HepG2 (cell line): Measurements from ENCODE around the gene TM4SF20. TPM values are rescaled to one million over a fixed set of nuclear protein-coding genes. Genes with fewer than 3 reads are reported as not detected.

Source experiments
- ATAC-seq: fragments of 200-7000 bp; cut with Tn5 transposase; 3 replicates; pipeline ENCODE4 v1.9.1; 2020; ENCODE audit warnings: mild to moderate bottlenecking, moderate library complexity
- BruUV-seq: library from RNA; stranded (reverse); fragments of 400-500 nt; replicated peaks from 2 replicates; lab custom pipeline; 2021; lab: Mats Ljungman, UMichigan
- CTCF ChIA-PET: fragments of 300-600 bp; formaldehyde crosslinking; extraction: SDS; loops from one replicate; lab custom pipeline; 2021; ENCODE audit warnings: low total read pairs, inconsistent platforms, low intra/inter-chr PET ratio; lab: Yijun Ruan, JAX
- POLR2A ChIA-PET: fragments of 350-600 bp; sonication (Branson Sonifier 250); formaldehyde crosslinking; loops from one replicate; lab custom pipeline; 2020; ENCODE audit warnings: antibody characterized with exemption, inconsistent platforms; lab: Yijun Ruan, JAX
- DNase-seq: peaks from one replicate; pipeline ENCODE4 v3.0.0-alpha.2; 2015; ENCODE audit warnings: low spot score
- FAIRE-seq: peaks from 3 replicates; lab custom pipeline; 2011; peaks lifted over from hg19 to GRCh38; lab: Jason Lieb, UNC
- H2AFZ ChIP-seq: one replicate; pipeline ENCODE4 v1.6.1; 2011; ENCODE audit warnings: low read length, inconsistent platforms
- H3K27ac ChIP-seq: fragments of 300-600 bp; 3 replicates; pipeline ENCODE4 v1.8.0; 2011; ENCODE audit warnings: mixed run types, mild to moderate bottlenecking, mixed read lengths, low read length, inconsistent platforms; ENCODE audit not compliant: insufficient read depth; ENCODE audit errors: extremely low read length
- H3K27me3 ChIP-seq, 2 experiments: fragments of 200-600 bp in 1 of 2; 2 replicates in 1 of 2; 3 replicates in 1 of 2; pipeline versions ENCODE4 v1.6.0 to v1.8.0; 2011; ENCODE audit warnings: low read length in 2 of 2, mild to moderate bottlenecking in 2 of 2, moderate library complexity in 2 of 2, inconsistent platforms in 1 of 2; ENCODE audit not compliant: insufficient read depth in 2 of 2, control insufficient read depth in 1 of 2
- H3K36me3 ChIP-seq, 2 experiments: fragments of 200-600 bp in 1 of 2; replicated peaks in 1 of 2; 2 replicates in 1 of 2; 3 replicates in 1 of 2; pipeline versions ENCODE4 v1.5.1 to v1.8.0; 2011; ENCODE audit warnings: low read length in 2 of 2, inconsistent platforms in 1 of 2; ENCODE audit not compliant: insufficient read depth in 2 of 2, control insufficient read depth in 1 of 2
- H3K4me1 ChIP-seq: 2 replicates; pipeline ENCODE4 v1.5.1; 2012; ENCODE audit warnings: low read length, inconsistent platforms; ENCODE audit not compliant: insufficient read depth
- H3K4me2 ChIP-seq: 2 replicates; pipeline ENCODE4 v1.6.0; 2011; ENCODE audit warnings: low read depth, low read length, inconsistent platforms
- H3K4me3 ChIP-seq, 3 experiments: fragments of 200-600 bp in 1 of 3; sonication (generic), shearing (Covaris generic) in 1 of 3; replicated peaks in 1 of 3; 2 replicates each; pipeline ENCODE4 v1.5.1; 2011 to 2016; ENCODE audit warnings: low read length in 3 of 3, inconsistent platforms in 2 of 3, low read depth in 2 of 3, mild to moderate bottlenecking in 2 of 3, control low read depth in 1 of 3, mixed read lengths in 1 of 3; ENCODE audit not compliant: insufficient read depth in 1 of 3
- H3K79me2 ChIP-seq: one replicate; pipeline ENCODE4 v1.6.1; 2011; ENCODE audit warnings: low read length, inconsistent platforms; ENCODE audit not compliant: insufficient read depth
- H3K9ac ChIP-seq: 2 replicates; pipeline ENCODE4 v1.6.0; 2011; ENCODE audit warnings: mild to moderate bottlenecking, low read depth, low read length, inconsistent platforms; ENCODE audit not compliant: insufficient read depth
- H3K9me3 ChIP-seq: 2 replicates; pipeline ENCODE4 v1.5.1; 2012; ENCODE audit warnings: mild to moderate bottlenecking, low read length
- H4K20me1 ChIP-seq: 2 replicates; pipeline ENCODE4 v1.6.0; 2011; ENCODE audit warnings: inconsistent platforms, mild to moderate bottlenecking, low read length, moderate library complexity; ENCODE audit not compliant: insufficient read depth
- AGO1 ChIP-seq: fragments of 200-400 bp; formaldehyde crosslinking; IDR thresholded peaks from 2 replicates; pipeline ENCODE4 v1.6.1; 2017; ENCODE audit warnings: mild to moderate bottlenecking, low read depth, low read length, moderate library complexity; ENCODE audit not compliant: poor library complexity, severe bottlenecking
- MAFF ChIP-seq: IDR thresholded peaks from 2 replicates; pipeline ENCODE4 v1.6.1; 2011; ENCODE audit warnings: low read depth, low read length, improper control_type of control experiment
- MAFK ChIP-seq, 2 experiments: IDR thresholded peaks in 1 of 2; conservative IDR thresholded peaks in 1 of 2; 2 replicates each; pipeline ENCODE4 v1.6.1; 2011; ENCODE audit warnings: improper control_type of control experiment in 2 of 2, low read length in 2 of 2
- MEIS1 ChIP-seq: sonication (generic); formaldehyde crosslinking; IDR thresholded peaks from 2 replicates; pipeline ENCODE4 v1.9.0; 2021; ENCODE audit warnings: mild to moderate bottlenecking, missing genetic modification reagents, moderate library complexity, borderline replicate concordance
- SIN3A ChIP-seq: IDR thresholded peaks from 2 replicates; pipeline ENCODE4 v1.6.1; 2011; ENCODE audit warnings: low read depth, mild to moderate bottlenecking, control low read depth, low read length, borderline replicate concordance
- SOX6 ChIP-seq, 2 experiments: fragments of 450-650 bp in 1 of 2; sonication (generic) in 1 of 2; formaldehyde crosslinking in 1 of 2; IDR thresholded peaks; 2 replicates each; pipeline versions ENCODE4 v1.4.0 to v1.6.1; 2017 to 2020; ENCODE audit warnings: antibody characterized with exemption in 1 of 2, mild to moderate bottlenecking in 1 of 2, missing genetic modification reagents in 1 of 2
- SP5 ChIP-seq: IDR thresholded peaks from 2 replicates; pipeline ENCODE4 v1.6.1; 2016; ENCODE audit warnings: low read depth, borderline replicate concordance
- ZNF747 ChIP-seq: sonication (generic); formaldehyde crosslinking; IDR thresholded peaks from 2 replicates; pipeline ENCODE4 v1.8.1; 2023; ENCODE audit warnings: missing genetic modification reagents, mild to moderate bottlenecking, borderline replicate concordance
- ZSCAN12 ChIP-seq: sonication (generic); formaldehyde crosslinking; IDR thresholded peaks from 2 replicates; pipeline ENCODE4 v1.9.0; 2021; ENCODE audit warnings: mild to moderate bottlenecking, missing genetic modification reagents
- WGBS: methylation state at CpG from one replicate; pipeline ENCODE4 v1.1.6; 2017; ENCODE audit warnings: low lambda C conversion rate; 5-methylcytosine and 5-hydroxymethylcytosine counted together
- in situ Hi-C: cut with HindIII; loops from 2 replicates; pipeline ENCODE4 v1.10.0; 2017; ENCODE audit warnings: low pct_unique_long_range_greater_than_20kb; ENCODE audit not compliant: extremely low pct_ligation_motif_present
- intact Hi-C: fragments of 100-400 bp; cut with micrococcal nuclease; formaldehyde crosslinking; loops from one replicate; pipeline ENCODE4 v1.10.0; 2022; ENCODE audit not compliant: unreplicated experiment
- polyA plus RNA-seq, 8 experiments: library from polyadenylated mRNA; depleted of rRNA in 3 of 8; stranded (reverse) in 7 of 8; unstranded in 1 of 8; fragments of >200 nt; fragmentation: Illumina TruSeq in 4 of 8; extraction: Trizol in 4 of 8; gene quantifications; 2 replicates each; pipeline versions ENCODE4 v1.2.1 to v1.2.3, GENCODE V29; 2011 to 2016; ENCODE audit warnings: low read depth in 4 of 8, missing spikeins in 1 of 8, mixed read lengths in 1 of 8; ENCODE audit not compliant: insufficient read depth in 1 of 8
- total RNA-seq, 5 experiments: library from RNA; depleted of rRNA; stranded (reverse); fragments of >200 nt; fragmentation: Illumina TruSeq; extraction: Trizol; gene quantifications; 2 replicates each; pipeline ENCODE4 v1.2.3, GENCODE V29; 2016; ENCODE audit warnings: low read depth in 1 of 5
- TF ChIP-seq, protein P1 (sequence below): sonication (generic); formaldehyde crosslinking; IDR thresholded peaks from 2 replicates; pipeline ENCODE4 v1.4.0; 2020; ENCODE audit warnings: missing genetic modification reagents
- TF ChIP-seq, protein P2 (sequence below): sonication (generic); formaldehyde crosslinking; IDR thresholded peaks from 2 replicates; pipeline ENCODE4 v1.5.0; 2020; ENCODE audit warnings: missing genetic modification reagents

The TM4SF20 gene
- total and polyA plus RNA-seq, 2 of the 13 experiments (the other 11 are each of a cell fraction or from before 2014, with no cell fraction given) = not detected

DNA sequence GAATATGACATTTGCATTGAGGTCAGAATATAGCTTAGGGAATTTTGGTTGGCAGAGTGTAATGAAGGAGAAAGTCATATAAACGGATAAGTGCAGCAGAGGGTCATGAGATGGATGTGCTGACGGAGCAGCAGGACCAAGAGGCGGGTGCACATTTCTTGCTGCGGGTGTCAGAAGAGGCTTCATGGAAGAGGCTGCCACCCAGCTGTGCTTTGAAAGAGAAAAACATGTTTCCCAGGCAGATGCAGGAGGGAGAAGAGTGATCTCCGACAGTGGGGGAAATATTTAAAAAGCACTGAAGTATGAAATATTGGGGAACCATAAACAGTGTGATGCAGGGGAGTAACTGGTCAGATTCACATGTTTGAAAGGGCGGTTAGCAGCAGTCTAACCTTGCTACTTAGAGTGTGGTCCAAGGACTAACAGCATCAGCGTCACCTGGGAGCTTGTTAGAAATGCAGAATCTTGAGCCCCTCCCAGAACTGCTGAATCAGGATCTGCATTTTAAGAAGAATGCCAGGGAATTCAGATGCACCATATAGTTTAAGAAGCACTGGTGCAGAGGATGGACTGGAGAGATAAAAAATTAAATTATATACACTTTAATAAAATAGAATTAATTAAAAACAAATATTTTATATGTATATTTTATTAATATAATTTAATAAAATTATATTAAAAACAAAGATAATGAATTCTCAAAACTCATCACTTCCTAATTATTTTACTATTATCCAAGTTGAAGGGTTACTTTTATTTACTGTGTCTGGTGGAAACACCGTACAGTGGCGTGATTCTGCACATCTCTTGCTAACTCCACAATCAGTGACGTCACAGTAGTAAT lies 44.8 kb upstream of the TM4SF20 start:
- Histone ChIP-seq H3K36me3 (no peaks in the 10 kb centered on the region), H3K9ac (no peak overlapping the region), H3K79me2 (no peaks in the 10 kb centered on the region), H3K27me3 (no peaks in the 10 kb centered on the region), H3K4me1 (peaks cover 27% of the 10 kb centered on the region), H4K20me1 (no peaks in the 10 kb centered on the region), H2AFZ (no peak overlapping the region), H3K9me3 (no peaks in the 10 kb centered on the region), H3K4me3 (no peak overlapping the region), H3K27ac (no peak overlapping the region), H3K4me2 (no peak overlapping the region)
- CTCF ChIA-PET = no interaction called here
- intact Hi-C loops = no loop called here
- POLR2A ChIA-PET = no interaction called here
- FAIRE-seq (no peak), ATAC-seq (no peak), DNase-seq (no peak)
- BruUV-seq = no TSS peak
- WGBS = 90% methylated on average over 10 of the region's 10 CpGs
- TF ChIP-seq MAFF (0 out of 2 replicates have a peak, but pooled peaks have one; percentile 15), MAFK (conservative IDR thresholded peaks at IDR 0.05 in 1 of 2, IDR thresholded peaks at IDR 0.05 in 1 of 2; ENCODE audit: low read length in 2 of 2) (peak in 1 of 2 experiments; percentile 55; a peak in 1 of 4 replicates), ZNF747 (no peak)
- TF ChIP-seq, all 625 proteins: peak for 2
- in situ Hi-C loops = no loop called here

GRCh38 chr2:227420087-227421052 lies 41.3 kb upstream of the TM4SF20 start:
- DNase-seq (no peak), FAIRE-seq (peak; percentile 51), ATAC-seq (peak; percentile 95)
- Histone ChIP-seq H4K20me1 (no peaks in the 10 kb centered on the region), H3K9me3 (no peaks in the 10 kb centered on the region), H3K79me2 (no peaks in the 10 kb centered on the region), H3K27me3 (no peaks in the 10 kb centered on the region), H3K36me3 (no peaks in the 10 kb centered on the region), H3K9ac (no peak overlapping the region), H3K4me3 (peak overlapping the region; percentile 29 to 35 (median 29); a peak in 5 of 6 replicates), H3K4me1 (peaks cover 33% of the 10 kb centered on the region), H3K4me2 (peak overlapping the region; percentile 71), H2AFZ (peak overlapping the region; percentile 43), H3K27ac (no peak overlapping the region)
- WGBS = 45% methylated on average over 15 of the region's 15 CpGs
- no TSS peak for BruUV-seq
- CTCF ChIA-PET = no interaction called here
- in situ Hi-C loops = no loop called here
- intact Hi-C loops = no loop called here
- POLR2A ChIA-PET = interaction anchor here (1.1 to 1.2 kb wide), 3 partner anchors 14 to 46 kb away, joined by 3 to 4 read pairs (median 3); no protein-coding TSS in a partner anchor
- no peak for TF ChIP-seq SIN3A
- no peak for TF ChIP-seq SOX6 (IDR thresholded peaks at IDR 0.05)
- TF ChIP-seq SOX6 (CRISPR knock-in tag; IDR thresholded peaks at IDR 0.05) = peak; percentile 48; the same call in 1 of the 2 replicates
- TF ChIP-seq AGO1 = no peak
- no peak for TF ChIP-seq SP5 (CRISPR knock-in tag)
- TF ChIP-seq, protein P1, sequence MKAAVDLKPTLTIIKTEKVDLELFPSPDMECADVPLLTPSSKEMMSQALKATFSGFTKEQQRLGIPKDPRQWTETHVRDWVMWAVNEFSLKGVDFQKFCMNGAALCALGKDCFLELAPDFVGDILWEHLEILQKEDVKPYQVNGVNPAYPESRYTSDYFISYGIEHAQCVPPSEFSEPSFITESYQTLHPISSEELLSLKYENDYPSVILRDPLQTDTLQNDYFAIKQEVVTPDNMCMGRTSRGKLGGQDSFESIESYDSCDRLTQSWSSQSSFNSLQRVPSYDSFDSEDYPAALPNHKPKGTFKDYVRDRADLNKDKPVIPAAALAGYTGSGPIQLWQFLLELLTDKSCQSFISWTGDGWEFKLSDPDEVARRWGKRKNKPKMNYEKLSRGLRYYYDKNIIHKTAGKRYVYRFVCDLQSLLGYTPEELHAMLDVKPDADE (CRISPR knock-in tag) = no peak
- no peak for TF ChIP-seq ZSCAN12 (CRISPR knock-in tag)
- TF ChIP-seq, protein P2, sequence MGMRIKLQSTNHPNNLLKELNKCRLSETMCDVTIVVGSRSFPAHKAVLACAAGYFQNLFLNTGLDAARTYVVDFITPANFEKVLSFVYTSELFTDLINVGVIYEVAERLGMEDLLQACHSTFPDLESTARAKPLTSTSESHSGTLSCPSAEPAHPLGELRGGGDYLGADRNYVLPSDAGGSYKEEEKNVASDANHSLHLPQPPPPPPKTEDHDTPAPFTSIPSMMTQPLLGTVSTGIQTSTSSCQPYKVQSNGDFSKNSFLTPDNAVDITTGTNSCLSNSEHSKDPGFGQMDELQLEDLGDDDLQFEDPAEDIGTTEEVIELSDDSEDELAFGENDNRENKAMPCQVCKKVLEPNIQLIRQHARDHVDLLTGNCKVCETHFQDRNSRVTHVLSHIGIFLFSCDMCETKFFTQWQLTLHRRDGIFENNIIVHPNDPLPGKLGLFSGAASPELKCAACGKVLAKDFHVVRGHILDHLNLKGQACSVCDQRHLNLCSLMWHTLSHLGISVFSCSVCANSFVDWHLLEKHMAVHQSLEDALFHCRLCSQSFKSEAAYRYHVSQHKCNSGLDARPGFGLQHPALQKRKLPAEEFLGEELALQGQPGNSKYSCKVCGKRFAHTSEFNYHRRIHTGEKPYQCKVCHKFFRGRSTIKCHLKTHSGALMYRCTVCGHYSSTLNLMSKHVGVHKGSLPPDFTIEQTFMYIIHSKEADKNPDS (CRISPR knock-in tag) = no peak
- 0 out of 2 replicates have a peak, but pooled peaks have one; percentile 42 for TF ChIP-seq MEIS1
